RWPE1 (cell line): Measurements from ENCODE around the gene AIRE.

Experiments
- CTCF ChIA-PET: fragments of 350-600 bp; sonication (Branson Sonifier 250); formaldehyde crosslinking; extraction: SDS; loops from one replicate; lab custom pipeline; 2021; lab: Yijun Ruan, JAX
- POLR2A ChIA-PET: fragments of 400-600 bp; formaldehyde crosslinking; extraction: SDS; loops from one replicate; lab custom pipeline; 2020; ENCODE audit warnings: antibody characterized with exemption; ENCODE audit not compliant: low non-redundant PET; lab: Yijun Ruan, JAX
- DNase-seq: peaks from one replicate; pipeline ENCODE4 v3.0.0; 2012; ENCODE audit warnings: low spot score
- H3K27ac ChIP-seq: fragments of 450-650 bp; 2 replicates; pipeline ENCODE4 v1.5.1; 2017
- CTCF ChIP-seq: fragments of 450-650 bp; conservative IDR thresholded peaks from 2 replicates; pipeline ENCODE4 v1.5.1; 2017; ENCODE audit warnings: low read depth, mild to moderate bottlenecking

Gene AIRE

GRCh38 chr21:44271558-44272283, 14.0 kb upstream of the AIRE start:
- DNase-seq, result no peak
- H3K27ac ChIP-seq, result no peak overlapping the region
- ChIA-PET CTCF (no interaction called here), POLR2A (no interaction called here)
- TF ChIP-seq CTCF, result no peak

GRCh38 chr21:44272284-44272858, 13.3 kb upstream of the AIRE start:
- H3K27ac ChIP-seq, result no peak overlapping the region
- no peak for DNase-seq
- TF ChIP-seq CTCF, result no peak
- ChIA-PET POLR2A (no interaction called here), CTCF (no interaction called here)

GRCh38 chr21:44273046-44273445, 12.6 kb upstream of the AIRE start:
- ChIA-PET POLR2A (no interaction called here), CTCF (no interaction called here)
- no peak overlapping the region for H3K27ac ChIP-seq
- DNase-seq, result no peak
- no peak for TF ChIP-seq CTCF

- H3K27ac ChIP-seq, result no peak overlapping the region
- no peak for TF ChIP-seq CTCF
- CTCF ChIA-PET, result no interaction called here
- no peak for DNase-seq
- POLR2A ChIA-PET, result no interaction called here
Observed at GRCh38 chr21:44275041-44275440, 10.6 kb upstream of the AIRE start.

GRCh38 chr21:44279354-44280260, 6.1 kb upstream of the AIRE start:
- TF ChIP-seq CTCF, result no peak
- CTCF ChIA-PET, result no interaction called here
- no peak for DNase-seq
- POLR2A ChIA-PET, result no interaction called here
- H3K27ac ChIP-seq, result no peak overlapping the region

- ChIA-PET POLR2A (no interaction called here), CTCF (no interaction called here)
- H3K27ac ChIP-seq, result no peak overlapping the region
- TF ChIP-seq CTCF, result no peak
- no peak for DNase-seq
Observed at GRCh38 chr21:44281801-44282200, 3.9 kb upstream of the AIRE start.
